ENCODE data around the gene POLR2E. TPM values are rescaled to one million over a fixed set of nuclear protein-coding genes. Genes with fewer than 3 reads are reported as not detected.

Gene POLR2E
- total RNA-seq, 2 experiments from 2014 or later: 120 to 133 TPM

- Mint-ChIP-seq H3K4me1 (peaks cover 44% of the 10 kb centered on the region), H3K9me3 (no peaks in the 10 kb centered on the region), H3K36me3 (ENCODE audit: low read depth) (peaks cover 31% of the 10 kb centered on the region), H3K27ac (peak overlapping the region; percentile 71), H3K4me3 (peak overlapping the region; percentile 68), H3K27me3 (no peaks in the 10 kb centered on the region)
- ChIA-PET POLR2A (interaction anchor here (0.9 kb wide), 1 partner anchor 21 kb away, joined by 3 read pairs; no protein-coding TSS in a partner anchor), CTCF (interaction anchor here (0.6 to 4.7 kb wide), 12 partner anchors 10 to 207 kb away, joined by 3 to 72 read pairs (median 8); partner anchors contain the start of genes ABCA7 and CNN2)
- no peak for DNase-seq
These were observed 28.9 kb downstream of the POLR2E start for GRCh38 chr19:1066251-1066747.

- no peak for DNase-seq
- POLR2A ChIA-PET: interaction anchor here (0.5 kb wide), 1 partner anchor 10 kb away, joined by 3 read pairs; no protein-coding TSS in a partner anchor
- H3K9me3 Mint-ChIP-seq: no peaks in the 10 kb centered on the region
These were observed 29.5 kb downstream of the POLR2E start for GRCh38 chr19:1065606-1066109.

GRCh38 chr19:1064661-1065605, 30.2 kb downstream of the POLR2E start:
- ChIA-PET CTCF (interaction anchor here (0.9 to 4.7 kb wide), 25 partner anchors 9 to 201 kb away, joined by 3 to 72 read pairs (median 5); partner anchors contain the start of gene CNN2), POLR2A (no interaction called here)
- peak; percentile 70 for DNase-seq
- H3K27ac Mint-ChIP-seq: peak overlapping the region; percentile 62
- H3K4me3 Mint-ChIP-seq: peak overlapping the region; percentile 55
- peaks cover 28% of the 10 kb centered on the region for H3K36me3 Mint-ChIP-seq (ENCODE audit: low read depth)
- peaks cover 39% of the 10 kb centered on the region for H3K4me1 Mint-ChIP-seq
- H3K27me3 Mint-ChIP-seq: no peaks in the 10 kb centered on the region
- no peaks in the 10 kb centered on the region for H3K9me3 Mint-ChIP-seq

More at GRCh38 chr19:1065606-1066109, 29.5 kb downstream of the POLR2E start:
- peaks cover 31% of the 10 kb centered on the region for H3K36me3 Mint-ChIP-seq (ENCODE audit: low read depth)
- H3K27ac Mint-ChIP-seq: peak overlapping the region; percentile 71
- H3K4me1 Mint-ChIP-seq: peaks cover 44% of the 10 kb centered on the region
- peak overlapping the region; percentile 68 for H3K4me3 Mint-ChIP-seq
- CTCF ChIA-PET: interaction anchor here (0.6 to 4.7 kb wide), 17 partner anchors 9 to 208 kb away, joined by 3 to 72 read pairs (median 7); partner anchors contain the start of gene CNN2
- no peaks in the 10 kb centered on the region for H3K27me3 Mint-ChIP-seq

- no peaks in the 10 kb centered on the region for H3K27me3 Mint-ChIP-seq
- DNase-seq: no peak
- H3K9me3 Mint-ChIP-seq: no peaks in the 10 kb centered on the region
- peaks cover 27% of the 10 kb centered on the region for H3K36me3 Mint-ChIP-seq (ENCODE audit: low read depth)
- no peak overlapping the region for H3K4me3 Mint-ChIP-seq
- CTCF ChIA-PET: interaction anchor here (0.9 to 4.7 kb wide), 20 partner anchors 8 to 200 kb away, joined by 3 to 72 read pairs (median 6); partner anchors contain the start of gene CNN2
- H3K27ac Mint-ChIP-seq: no peak overlapping the region
- H3K4me1 Mint-ChIP-seq: peaks cover 38% of the 10 kb centered on the region
- POLR2A ChIA-PET: no interaction called here
These were observed 31.1 kb downstream of the POLR2E start for GRCh38 chr19:1063909-1064660.

GRCh38 chr19:1063030-1063908, 31.9 kb downstream of the POLR2E start:
- Mint-ChIP-seq H3K27ac (peak overlapping the region; percentile 74), H3K4me1 (peaks cover 36% of the 10 kb centered on the region), H3K9me3 (no peaks in the 10 kb centered on the region), H3K4me3 (no peak overlapping the region), H3K27me3 (no peaks in the 10 kb centered on the region), H3K36me3 (ENCODE audit: low read depth) (peaks cover 24% of the 10 kb centered on the region)
- CTCF ChIA-PET: interaction anchor here (1.3 to 1.5 kb wide), 2 partner anchors 21 to 181 kb away, joined by 3 to 4 read pairs; no protein-coding TSS in a partner anchor
- POLR2A ChIA-PET: no interaction called here
- peak; percentile 65 for DNase-seq

GRCh38 chr19:1062387-1063029, 32.7 kb downstream of the POLR2E start:
- Mint-ChIP-seq H3K36me3 (ENCODE audit: low read depth) (peaks cover 29% of the 10 kb centered on the region), H3K27me3 (no peaks in the 10 kb centered on the region), H3K4me3 (no peak overlapping the region), H3K4me1 (peaks cover 42% of the 10 kb centered on the region), H3K9me3 (peaks cover under 1% of the 10 kb centered on the region), H3K27ac (no peak overlapping the region)
- ChIA-PET CTCF (interaction anchor here (0.6 kb wide), 2 partner anchors 17 to 131 kb away, joined by 3 to 4 read pairs; no protein-coding TSS in a partner anchor), POLR2A (no interaction called here)
- DNase-seq: no peak

GRCh38 chr19:1061987-1062386, 33.2 kb downstream of the POLR2E start:
- H3K27ac Mint-ChIP-seq: no peak overlapping the region
- no peak overlapping the region for H3K4me3 Mint-ChIP-seq
- POLR2A ChIA-PET: no interaction called here
- H3K4me1 Mint-ChIP-seq: peaks cover 47% of the 10 kb centered on the region
- no peaks in the 10 kb centered on the region for H3K27me3 Mint-ChIP-seq
- peaks cover 35% of the 10 kb centered on the region for H3K36me3 Mint-ChIP-seq (ENCODE audit: low read depth)
- CTCF ChIA-PET: interaction anchor here (0.6 kb wide), 2 partner anchors 18 to 132 kb away, joined by 3 to 4 read pairs; no protein-coding TSS in a partner anchor
- peaks cover 3% of the 10 kb centered on the region for H3K9me3 Mint-ChIP-seq
- no peak for DNase-seq

- peaks cover 46% of the 10 kb centered on the region for H3K36me3 Mint-ChIP-seq (ENCODE audit: low read depth)
- DNase-seq: no peak
- POLR2A ChIA-PET: no interaction called here
- CTCF ChIA-PET: interaction anchor here (0.6 to 1.6 kb wide), 4 partner anchors 10 to 37 kb away, joined by 3 to 7 read pairs (median 4); no protein-coding TSS in a partner anchor
- no peak overlapping the region for H3K4me3 Mint-ChIP-seq
- H3K27me3 Mint-ChIP-seq: no peaks in the 10 kb centered on the region
- peaks cover 45% of the 10 kb centered on the region for H3K4me1 Mint-ChIP-seq
- H3K27ac Mint-ChIP-seq: no peak overlapping the region
- H3K9me3 Mint-ChIP-seq: peaks cover 3% of the 10 kb centered on the region
These were observed 34.5 kb downstream of the POLR2E start for GRCh38 chr19:1060689-1061088.

- Mint-ChIP-seq H3K27ac (no peak overlapping the region), H3K4me1 (peaks cover 28% of the 10 kb centered on the region), H3K36me3 (ENCODE audit: low read depth) (peaks cover 51% of the 10 kb centered on the region), H3K4me3 (no peak overlapping the region), H3K27me3 (no peaks in the 10 kb centered on the region), H3K9me3 (peaks cover 3% of the 10 kb centered on the region)
- DNase-seq: no peak
- POLR2A ChIA-PET: no interaction called here
- CTCF ChIA-PET: no interaction called here
These were observed 37.1 kb downstream of the POLR2E start for GRCh38 chr19:1058112-1058511.

- peak overlapping the region; percentile 42 for H3K27ac Mint-ChIP-seq
These were observed 37.9 kb downstream of the POLR2E start for GRCh38 chr19:1057176-1057855.

More at GRCh38 chr19:1057176-1057855, 37.9 kb downstream of the POLR2E start:
- H3K27me3 Mint-ChIP-seq: no peaks in the 10 kb centered on the region
- peaks cover 30% of the 10 kb centered on the region for H3K4me1 Mint-ChIP-seq
- H3K9me3 Mint-ChIP-seq: peaks cover 3% of the 10 kb centered on the region
- H3K4me3 Mint-ChIP-seq: no peak overlapping the region
- peak; percentile 39 for DNase-seq
- ChIA-PET CTCF (interaction anchor here (2.0 kb wide), 1 partner anchor 8 kb away, joined by 11 read pairs; no protein-coding TSS in a partner anchor), POLR2A (no interaction called here)
- H3K36me3 Mint-ChIP-seq (ENCODE audit: low read depth): peaks cover 48% of the 10 kb centered on the region
